NCI-H524 treated with DMSO at 0.1 percent for 48 hours (cell line): Measurements from ENCODE around the gene VANGL1.

Experiments used
- DNase-seq: peaks from one replicate; lab custom pipeline; 2025; lab: John Stamatoyannopoulos, UW

VANGL1 gene

GRCh38 chr1:115668579-115668978 lies 26.8 kb downstream of the VANGL1 start:
- no peak for DNase-seq

GRCh38 chr1:115669002-115669673 lies 27.4 kb downstream of the VANGL1 start:
- no peak for DNase-seq

GRCh38 chr1:115669886-115670285 lies 28.1 kb downstream of the VANGL1 start:
- DNase-seq, result no peak

GRCh38 chr1:115670476-115671175 lies 28.9 kb downstream of the VANGL1 start:
- no peak for DNase-seq

- no peak for DNase-seq
Measured at GRCh38 chr1:115671176-115671934, 29.6 kb downstream of the VANGL1 start.

- no peak for DNase-seq
Measured at GRCh38 chr1:115672224-115673009, 30.6 kb downstream of the VANGL1 start.

GRCh38 chr1:115676498-115677181 lies 34.9 kb downstream of the VANGL1 start:
- no peak for DNase-seq

GRCh38 chr1:115677182-115677555 lies 35.4 kb downstream of the VANGL1 start:
- no peak for DNase-seq

GRCh38 chr1:115677565-115677964 lies 35.8 kb downstream of the VANGL1 start:
- no peak for DNase-seq

GRCh38 chr1:115678141-115678540 lies 36.4 kb downstream of the VANGL1 start:
- DNase-seq, result no peak

- no peak for DNase-seq
Measured at GRCh38 chr1:115679141-115679611, 37.4 kb downstream of the VANGL1 start.

- no peak for DNase-seq
Measured at GRCh38 chr1:115680730-115681111, 39.0 kb downstream of the VANGL1 start.

- DNase-seq, result no peak
Measured at GRCh38 chr1:115682792-115683191, 41.0 kb downstream of the VANGL1 start.

- no peak for DNase-seq
Measured at GRCh38 chr1:115685029-115685705, 43.4 kb downstream of the VANGL1 start.

- no peak for DNase-seq
Measured at GRCh38 chr1:115687744-115688143, 46.0 kb downstream of the VANGL1 start.

GRCh38 chr1:115690972-115691371 lies 49.2 kb downstream of the VANGL1 start:
- DNase-seq, result no peak

GRCh38 chr1:115692224-115692623 lies 50.5 kb downstream of the VANGL1 start:
- no peak for DNase-seq

GRCh38 chr1:115694805-115695204 lies 53.0 kb downstream of the VANGL1 start:
- DNase-seq, result no peak

- DNase-seq, result no peak
Measured at GRCh38 chr1:115697619-115698018, 55.8 kb downstream of the VANGL1 start.

- no peak for DNase-seq
Measured at GRCh38 chr1:115701090-115701489, 59.3 kb downstream of the VANGL1 start.

- no peak for DNase-seq
Measured at GRCh38 chr1:115702959-115703358, 61.2 kb downstream of the VANGL1 start.
